Activated T-helper 2 cell treated with anti-CD3 and anti-CD28 coated beads, Interferon-gamma antibody, Interleukin-2, Interleukin-4, amounts not matched to agents 10 μg/mL and 5 μg/mL and 100 μg/mL, durations not matched to agents 14 hours and 24 hours and 36 hours (primary cell): ENCODE data around the gene C4orf50. TPM values are rescaled to one million over a fixed set of nuclear protein-coding genes. Genes with fewer than 3 reads are reported as not detected.
"Not testable (repeated sequence)": the region's sequence is repeated elsewhere in the genome, so short reads cannot be mapped to it uniquely, and the experiment has no call there.

Experiments
- DNase-seq: peaks from one replicate; pipeline ENCODE4 v3.0.0; 2021; ENCODE audit warnings: low spot score
- H3K27ac Mint-ChIP-seq: one replicate; pipeline ENCODE4 v1.8.0; 2021; ENCODE audit warnings: mixed read lengths
- H3K27me3 Mint-ChIP-seq: one replicate; pipeline ENCODE4 v1.8.0; 2021; ENCODE audit warnings: low read depth, mixed read lengths
- H3K36me3 Mint-ChIP-seq: one replicate; pipeline ENCODE4 v1.8.0; 2021; ENCODE audit warnings: low read depth, mixed read lengths
- H3K4me1 Mint-ChIP-seq: one replicate; pipeline ENCODE4 v1.8.0; 2021; ENCODE audit warnings: low read depth, mixed read lengths
- H3K4me3 Mint-ChIP-seq: one replicate; pipeline ENCODE4 v1.8.0; 2021; ENCODE audit warnings: low read depth, mild to moderate bottlenecking, moderate library complexity, mixed read lengths
- H3K9me3 Mint-ChIP-seq: one replicate; pipeline ENCODE4 v1.8.0; 2021; ENCODE audit warnings: mixed read lengths
- intact Hi-C: fragments of 100-400 bp; cut with micrococcal nuclease; formaldehyde crosslinking; loops from one replicate; pipeline ENCODE4 v1.15.1; 2023
- total RNA-seq: library from RNA; stranded (reverse); gene quantifications from 2 replicates; pipeline ENCODE4 v1.2.3, GENCODE V29; 2022

The C4orf50 gene
- total RNA-seq, 1 donor from 2014 or later = 0.18 TPM

DNA sequence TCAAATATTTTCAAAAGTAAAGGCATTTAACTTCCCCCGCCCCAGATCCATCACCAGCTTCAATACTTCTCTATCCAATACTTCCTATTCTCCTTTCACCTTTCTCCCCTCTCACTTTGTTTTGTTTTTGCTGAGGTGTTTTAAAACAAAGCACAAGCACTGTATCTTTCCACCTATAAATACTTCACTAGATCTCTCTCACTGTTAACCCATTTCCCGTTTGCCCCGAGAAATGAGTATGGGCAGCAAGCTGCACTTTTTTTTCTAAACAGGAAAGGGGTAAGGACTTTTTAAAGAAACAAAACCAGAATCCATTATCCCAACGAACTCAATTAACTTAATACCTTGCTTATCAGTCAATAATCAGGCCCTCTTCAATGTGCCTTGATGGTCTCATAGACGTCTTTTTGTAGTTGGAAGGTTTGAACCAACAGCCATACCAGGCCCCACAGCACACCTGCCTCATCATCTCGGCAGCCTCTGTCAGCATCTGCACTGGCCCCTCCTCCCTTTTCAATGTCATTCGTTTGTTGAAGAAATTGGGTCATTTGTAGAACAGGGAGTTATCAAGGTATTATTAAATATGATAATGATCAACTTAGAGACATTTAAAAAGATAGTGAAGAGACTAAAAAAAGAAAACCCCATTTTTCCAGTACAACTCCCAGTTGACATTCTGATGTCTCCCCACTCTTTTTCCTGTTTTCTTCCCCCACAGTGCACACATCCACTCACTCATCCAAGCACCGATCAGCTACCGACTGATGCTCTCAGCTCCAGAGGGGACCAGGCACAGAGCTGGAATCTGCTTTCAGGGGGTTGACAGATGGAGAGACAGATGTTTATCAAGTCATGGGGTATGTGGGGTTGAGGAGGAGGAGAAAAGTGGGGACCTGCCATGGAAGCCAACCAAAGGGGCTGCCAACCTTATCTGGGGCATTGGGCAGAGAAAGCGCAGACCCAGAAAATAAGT, 151.1 kb downstream of the C4orf50 start:
- Mint-ChIP-seq H3K27me3 (no peaks in the 10 kb centered on the region), H3K4me3 (peak overlapping the region; percentile 24), H3K4me1 (peaks cover 34% of the 10 kb centered on the region), H3K27ac (no peak overlapping the region), H3K9me3 (no peaks in the 10 kb centered on the region), H3K36me3 (no peaks in the 10 kb centered on the region)
- intact Hi-C loops = no loop called here
- DNase-seq = no peak

DNA sequence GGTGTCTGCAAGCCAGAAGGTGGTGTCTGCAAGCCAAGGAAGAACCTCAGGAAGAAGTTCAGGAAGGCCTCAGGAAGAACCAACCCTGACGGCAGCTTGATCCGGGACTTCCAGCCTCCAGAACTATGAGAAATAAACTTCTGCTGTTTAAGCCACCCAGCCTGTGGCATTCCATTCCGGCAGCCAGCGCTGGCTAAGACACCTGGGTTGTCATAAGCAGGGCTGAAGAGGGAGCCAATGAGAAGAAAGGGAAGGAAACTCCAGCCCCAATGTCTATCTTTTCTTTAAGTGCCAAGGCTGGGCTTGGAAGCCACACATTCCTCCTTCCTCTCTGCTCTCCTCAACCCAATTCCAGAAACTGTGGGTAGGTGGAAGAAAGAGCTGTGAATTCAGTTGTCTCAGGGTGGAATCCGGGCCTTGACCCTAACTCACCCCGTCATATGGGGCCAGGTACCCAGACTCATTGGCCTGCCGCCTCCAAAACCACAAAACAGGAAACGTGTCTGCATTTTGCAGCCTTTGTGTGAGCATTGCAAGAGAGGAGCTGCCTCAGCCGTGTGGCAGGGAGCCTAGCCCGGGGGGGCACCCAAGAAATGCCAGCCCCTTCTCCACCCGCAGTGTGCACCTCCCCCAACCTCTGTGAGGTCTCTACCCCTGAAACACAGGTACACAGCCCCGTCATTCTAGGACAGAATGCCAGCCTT, 152.2 kb downstream of the C4orf50 start:
- H3K27me3 Mint-ChIP-seq = no peaks in the 10 kb centered on the region
- intact Hi-C loops = no loop called here
- H3K36me3 Mint-ChIP-seq = no peaks in the 10 kb centered on the region
- DNase-seq = no peak
- H3K9me3 Mint-ChIP-seq = no peaks in the 10 kb centered on the region
- H3K27ac Mint-ChIP-seq = no peak overlapping the region
- H3K4me3 Mint-ChIP-seq = no peak overlapping the region
- H3K4me1 Mint-ChIP-seq = peaks cover 34% of the 10 kb centered on the region

DNA sequence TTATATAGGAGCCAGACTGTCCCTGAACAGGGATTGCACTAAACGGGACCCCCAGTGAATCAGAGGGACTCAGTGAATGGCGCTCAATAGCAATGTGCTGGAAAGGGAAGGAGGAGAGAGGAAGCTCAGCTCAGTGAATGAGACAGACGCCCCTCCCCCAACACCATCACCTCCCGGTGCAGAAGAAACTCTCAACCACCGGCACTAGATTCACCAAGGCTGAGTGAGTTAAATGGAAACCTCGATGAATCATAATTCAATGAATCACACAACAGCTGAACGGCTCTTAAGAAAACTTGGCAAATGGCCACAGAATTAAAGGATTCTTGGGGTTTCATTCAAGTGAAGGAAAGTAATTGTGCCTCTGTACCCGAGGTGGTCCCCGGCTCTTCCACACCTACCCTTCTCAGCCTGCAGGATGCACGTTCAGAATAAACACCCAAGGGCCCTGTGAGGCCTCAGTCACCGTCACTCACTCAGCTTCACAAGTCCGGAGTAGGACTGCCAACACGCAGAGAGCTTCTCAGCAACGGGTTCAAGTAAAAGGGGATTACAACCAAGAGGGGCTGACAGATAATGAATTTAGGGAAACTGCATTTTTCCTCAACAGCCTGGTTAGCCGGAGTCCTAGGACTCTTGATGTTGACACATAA, 154.6 kb downstream of the C4orf50 start:
- no peaks in the 10 kb centered on the region for H3K9me3 Mint-ChIP-seq
- DNase-seq = peak; percentile 42
- peaks cover 30% of the 10 kb centered on the region for H3K4me1 Mint-ChIP-seq
- H3K36me3 Mint-ChIP-seq = no peaks in the 10 kb centered on the region
- no peak overlapping the region for H3K4me3 Mint-ChIP-seq
- H3K27me3 Mint-ChIP-seq = no peaks in the 10 kb centered on the region
- intact Hi-C loops = no loop called here
- H3K27ac Mint-ChIP-seq = no peak overlapping the region

DNA sequence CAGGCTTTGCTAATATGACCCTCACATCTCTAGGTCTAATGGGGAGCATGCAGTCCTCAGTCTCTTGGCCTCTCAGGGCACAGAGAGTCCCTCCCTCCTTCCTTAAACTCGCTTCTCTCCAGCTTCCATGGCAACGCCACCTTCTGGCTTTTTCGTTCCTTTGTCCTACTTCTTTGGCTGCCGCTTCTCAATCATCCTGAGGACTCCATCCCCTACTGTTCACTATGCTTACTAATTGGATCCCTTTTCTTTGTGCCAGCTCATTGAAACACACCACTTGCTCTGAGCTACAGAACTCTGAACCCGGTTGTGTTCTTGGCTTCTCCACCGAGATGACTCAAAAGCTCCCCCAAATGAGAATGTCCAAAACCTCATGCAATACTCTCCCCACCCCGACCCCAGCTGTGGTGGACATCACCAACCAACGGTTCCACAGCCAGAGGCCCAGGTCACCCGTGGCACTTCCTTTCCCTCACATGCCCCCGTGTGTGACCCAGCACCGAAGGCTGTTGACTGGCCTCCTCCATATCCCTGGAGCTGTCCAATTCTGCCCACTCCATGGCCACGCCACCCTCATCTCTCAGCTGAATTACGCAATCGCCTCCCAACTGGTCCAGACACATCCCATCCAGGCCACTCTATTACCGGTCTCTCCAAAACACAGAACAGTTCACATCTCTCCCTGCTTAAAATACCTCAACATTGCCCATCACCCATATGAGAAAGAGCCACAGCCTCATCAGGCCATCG, 160.0 kb downstream of the C4orf50 start:
- Mint-ChIP-seq H3K4me1 (peaks cover 1% of the 10 kb centered on the region), H3K27ac (no peak overlapping the region), H3K4me3 (no peak overlapping the region), H3K27me3 (no peaks in the 10 kb centered on the region), H3K36me3 (no peaks in the 10 kb centered on the region), H3K9me3 (no peaks in the 10 kb centered on the region)
- no peak for DNase-seq
- intact Hi-C loops = no loop called here

DNA sequence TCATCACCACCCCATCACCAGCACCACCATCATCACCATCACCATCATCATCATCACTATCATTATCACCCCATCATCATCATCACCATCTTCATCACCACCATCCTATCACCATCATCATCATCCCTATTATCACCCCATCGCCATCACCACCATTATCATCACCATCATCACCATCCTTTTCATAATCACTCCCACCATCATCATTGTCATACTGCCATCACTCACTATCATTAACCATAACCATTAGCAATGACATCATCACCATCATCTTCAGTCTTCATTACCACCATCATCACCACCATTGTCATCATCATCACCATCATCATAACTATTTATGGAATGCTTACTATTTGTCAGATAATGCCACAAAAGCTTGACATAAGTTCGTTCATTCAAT, 161.0 kb downstream of the C4orf50 start:
- H3K27me3 Mint-ChIP-seq = no peaks in the 10 kb centered on the region
- no peaks in the 10 kb centered on the region for H3K9me3 Mint-ChIP-seq
- no peak overlapping the region for H3K4me3 Mint-ChIP-seq
- no peak overlapping the region for H3K27ac Mint-ChIP-seq
- no peaks in the 10 kb centered on the region for H3K36me3 Mint-ChIP-seq
- no peak for DNase-seq
- no peaks in the 10 kb centered on the region for H3K4me1 Mint-ChIP-seq
- intact Hi-C loops = no loop called here

DNA sequence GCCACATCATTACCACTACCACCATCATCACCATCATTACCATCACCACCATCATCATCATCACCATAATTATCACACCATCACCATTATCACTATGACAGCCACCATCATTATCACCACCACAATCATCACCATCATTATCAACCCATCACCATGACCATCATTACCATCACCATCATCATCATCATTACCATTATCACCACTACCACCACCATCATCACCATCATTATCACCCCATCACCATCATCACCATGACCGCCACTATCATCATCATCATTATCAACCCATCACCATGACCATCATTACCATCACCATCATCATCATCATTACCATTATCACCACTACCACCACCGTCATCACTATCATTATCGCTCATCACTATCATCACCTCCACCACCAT, 161.9 kb downstream of the C4orf50 start:
- H3K36me3 Mint-ChIP-seq, H3K4me3 Mint-ChIP-seq, H3K27ac Mint-ChIP-seq, intact Hi-C loops, H3K9me3 Mint-ChIP-seq, H3K4me1 Mint-ChIP-seq, DNase-seq, H3K27me3 Mint-ChIP-seq: not testable (repeated sequence)

DNA sequence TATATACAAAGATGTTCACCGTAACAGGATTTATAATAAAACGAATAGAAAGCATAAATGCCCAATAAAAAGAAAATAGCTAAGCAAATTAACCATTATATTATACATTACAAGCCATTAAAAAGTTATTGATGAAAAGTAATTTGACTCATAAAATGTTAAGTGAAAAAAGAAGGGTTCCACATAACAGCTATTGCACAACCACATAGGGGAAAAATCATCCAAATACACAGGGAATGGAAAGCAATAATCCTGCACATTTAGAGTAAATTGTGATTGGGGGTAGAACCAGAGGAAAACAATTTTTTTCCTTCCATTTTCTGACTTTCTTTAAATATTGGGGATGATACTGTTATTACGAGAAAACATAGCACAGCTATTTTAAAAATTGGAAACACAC, 163.3 kb downstream of the C4orf50 start:
- intact Hi-C loops = no loop called here
- H3K4me1 Mint-ChIP-seq = no peaks in the 10 kb centered on the region
- no peak overlapping the region for H3K4me3 Mint-ChIP-seq
- no peak overlapping the region for H3K27ac Mint-ChIP-seq
- no peak for DNase-seq
- H3K36me3 Mint-ChIP-seq = no peaks in the 10 kb centered on the region
- H3K27me3 Mint-ChIP-seq = no peaks in the 10 kb centered on the region
- no peaks in the 10 kb centered on the region for H3K9me3 Mint-ChIP-seq

DNA sequence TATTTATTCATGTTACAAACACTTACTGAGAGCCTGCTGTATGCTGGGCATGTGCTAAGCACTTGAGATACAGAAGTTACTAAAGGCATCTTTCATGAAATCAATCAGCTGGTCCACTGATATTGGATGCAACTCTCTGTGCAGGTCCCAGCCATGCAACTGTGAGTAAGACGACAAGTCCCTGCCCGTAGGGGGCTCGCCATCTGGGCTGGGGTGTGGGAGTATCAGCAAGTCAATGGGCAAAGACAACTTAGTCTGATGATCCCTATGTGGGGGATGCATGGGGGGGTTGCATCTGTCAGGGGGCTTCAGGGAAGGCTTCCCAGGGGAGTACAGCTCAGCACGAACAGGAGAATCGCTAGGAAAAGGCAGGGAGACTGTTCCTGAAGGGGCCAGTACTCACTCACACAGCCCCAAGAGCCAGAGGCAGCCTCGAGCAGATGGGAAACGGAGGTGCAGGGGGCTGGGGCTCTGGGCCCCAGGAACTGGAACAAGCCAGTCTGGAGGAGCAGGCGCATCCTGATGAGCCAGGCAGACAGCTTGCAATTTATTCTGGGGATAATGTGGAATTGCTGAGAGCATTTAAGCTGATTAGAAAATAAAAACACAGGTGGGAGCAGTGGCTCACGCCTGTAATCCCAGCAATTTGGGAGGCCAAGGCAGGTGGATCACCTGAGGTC, 165.6 kb downstream of the C4orf50 start:
- Mint-ChIP-seq H3K27ac (no peak overlapping the region), H3K9me3 (no peaks in the 10 kb centered on the region), H3K27me3 (no peaks in the 10 kb centered on the region), H3K4me3 (no peak overlapping the region), H3K4me1 (no peaks in the 10 kb centered on the region), H3K36me3 (no peaks in the 10 kb centered on the region)
- intact Hi-C loops = no loop called here
- DNase-seq = no peak

DNA sequence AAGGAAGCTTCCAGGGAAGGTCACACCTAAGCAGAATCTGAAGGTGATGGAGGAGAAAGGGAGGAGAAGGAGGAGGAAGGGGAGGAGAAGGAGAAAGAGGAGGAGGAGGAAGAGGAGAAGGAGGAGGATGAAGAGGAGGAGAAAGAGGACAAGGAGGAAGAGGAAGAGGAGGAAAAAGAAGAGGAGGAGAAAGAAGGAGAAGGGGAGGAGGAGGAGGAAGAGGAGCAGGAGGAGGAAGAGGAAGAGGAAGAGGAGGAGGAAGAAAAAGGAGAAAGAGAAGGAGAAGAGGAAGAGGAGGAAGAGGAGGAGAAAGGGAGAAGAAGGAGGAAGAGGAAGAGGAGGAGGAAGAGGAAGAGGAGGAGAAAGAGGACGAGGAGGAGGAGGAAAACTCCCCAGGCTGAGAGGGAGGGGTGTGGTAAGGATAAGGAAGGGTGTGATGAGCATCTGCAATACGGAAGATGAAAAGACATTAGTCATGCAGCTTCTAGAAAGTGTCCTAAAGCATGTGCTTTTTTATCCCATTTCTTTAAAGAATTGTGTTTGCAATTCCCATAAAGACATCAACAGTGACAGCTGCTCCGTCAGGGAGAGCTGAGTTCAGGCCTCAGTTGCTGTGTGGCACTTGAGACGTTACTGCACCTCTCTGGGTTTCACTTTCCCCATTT, 166.5 kb downstream of the C4orf50 start:
- no peak overlapping the region for H3K27ac Mint-ChIP-seq
- intact Hi-C loops = no loop called here
- no peaks in the 10 kb centered on the region for H3K4me1 Mint-ChIP-seq
- H3K4me3 Mint-ChIP-seq = no peak overlapping the region
- no peaks in the 10 kb centered on the region for H3K9me3 Mint-ChIP-seq
- H3K27me3 Mint-ChIP-seq = no peaks in the 10 kb centered on the region
- no peak for DNase-seq
- no peaks in the 10 kb centered on the region for H3K36me3 Mint-ChIP-seq
